ENCODE measurements around the gene RRM1.
"Not testable (repeated sequence)": the region's sequence is repeated elsewhere in the genome, so short reads cannot be mapped to it uniquely, and the experiment has no call there.

RRM1 gene

GRCh38 chr11:4140067-4140636, 45.6 kb downstream of the RRM1 start:
- DNase-seq (ENCODE audit: low spot score): no peak

DNA sequence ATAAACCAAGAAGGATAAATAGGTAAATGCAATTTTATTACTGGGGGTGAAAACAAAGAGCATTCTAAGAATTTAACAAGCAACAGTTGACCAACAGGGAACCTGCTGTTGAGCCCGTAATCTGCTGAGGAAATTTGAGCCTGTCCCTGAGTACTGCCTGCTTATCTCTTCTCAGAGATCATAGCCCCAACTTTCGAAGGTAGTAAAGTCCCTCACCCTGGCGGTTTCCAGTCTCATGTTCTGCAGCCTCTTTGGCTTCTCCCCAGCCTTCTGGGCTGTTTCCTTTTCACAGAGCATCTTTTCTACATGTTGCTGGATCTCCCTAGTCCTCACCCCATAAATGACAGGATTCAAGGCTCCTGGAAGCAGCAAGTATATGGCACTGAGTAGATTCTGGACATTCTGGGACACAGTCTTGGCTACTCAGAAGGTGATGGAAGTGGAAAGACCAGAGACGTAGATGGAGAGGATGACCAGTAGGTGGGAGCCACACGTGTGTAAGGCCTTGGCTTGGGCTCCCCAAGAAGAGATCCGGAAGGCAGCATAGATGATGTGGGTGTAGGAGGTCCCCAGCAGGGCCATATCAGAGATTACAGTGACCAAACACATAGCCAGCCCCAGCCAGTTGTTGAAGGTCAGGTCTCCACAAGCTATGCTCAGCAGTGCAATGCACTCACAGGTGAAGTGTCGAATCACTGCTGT, 51.6 kb downstream of the RRM1 start:
- DNase-seq (ENCODE audit: low spot score): no peak

GRCh38 chr11:4146772-4147098, 52.1 kb downstream of the RRM1 start:
- no peak for DNase-seq (ENCODE audit: low spot score)

DNA sequence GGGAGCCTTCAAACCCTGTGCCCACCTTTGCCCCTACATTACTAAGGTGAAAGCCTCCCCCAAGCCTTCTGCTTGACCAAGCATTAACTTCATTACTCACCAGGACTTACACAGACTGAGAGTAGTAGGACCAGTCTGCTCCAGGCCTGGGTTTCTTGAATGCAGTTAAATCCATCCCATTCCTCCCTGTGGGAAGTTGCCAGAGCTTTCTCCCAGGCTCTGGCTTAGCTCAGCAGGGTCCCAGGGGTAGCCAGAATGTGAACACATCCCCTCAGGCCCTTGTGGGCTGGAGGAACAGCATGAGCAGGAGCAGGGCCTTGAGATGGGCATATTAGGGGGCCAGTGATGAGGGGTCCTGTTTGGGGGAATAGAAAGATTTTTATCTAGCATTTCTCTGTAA, 59.9 kb downstream of the RRM1 start:
- DNase-seq (ENCODE audit: low spot score): no peak

DNA sequence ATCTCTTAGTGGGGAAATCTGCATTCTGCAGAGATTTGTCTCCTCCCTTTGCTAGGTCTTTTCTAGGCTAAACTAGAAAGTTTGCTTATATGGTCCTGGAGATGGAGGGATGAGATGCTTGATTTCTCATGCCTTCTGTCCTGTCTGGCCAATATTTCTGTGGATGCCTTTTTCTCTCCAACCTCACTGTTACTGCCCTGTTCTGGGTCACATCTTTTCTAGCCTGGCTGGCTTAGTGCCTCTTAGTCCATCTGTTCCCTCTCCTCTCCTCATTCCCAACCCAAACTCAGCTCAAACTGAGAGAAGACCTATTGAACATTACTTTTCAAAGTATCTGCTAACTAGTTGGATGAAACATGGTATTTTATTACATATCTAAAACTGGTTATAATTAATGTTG, 62.0 kb downstream of the RRM1 start:
- no peak for DNase-seq (ENCODE audit: low spot score)

- DNase-seq (ENCODE audit: low spot score): not testable (repeated sequence)
Measured at GRCh38 chr11:4158818-4159217, 64.2 kb downstream of the RRM1 start.

DNA sequence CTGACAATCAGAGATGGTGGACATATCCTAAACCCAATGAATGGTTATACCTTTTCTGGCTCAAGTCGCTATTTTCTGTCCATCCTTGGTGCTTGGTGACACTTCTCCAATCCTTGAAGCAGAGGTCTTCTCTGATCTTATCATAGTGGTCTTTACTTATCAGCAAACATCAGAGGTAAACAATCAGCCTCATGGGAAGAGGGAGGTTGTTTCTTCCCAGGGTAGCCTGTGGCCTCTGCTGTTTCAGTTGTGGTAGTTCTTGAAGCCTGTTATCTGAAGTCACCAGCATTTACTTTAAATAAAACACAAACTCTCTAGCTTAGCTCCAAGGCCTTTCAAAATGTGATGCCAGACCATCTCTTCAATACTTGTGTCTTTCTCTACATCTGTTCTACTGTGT, 66.7 kb downstream of the RRM1 start:
- no peak for DNase-seq (ENCODE audit: low spot score)

DNA sequence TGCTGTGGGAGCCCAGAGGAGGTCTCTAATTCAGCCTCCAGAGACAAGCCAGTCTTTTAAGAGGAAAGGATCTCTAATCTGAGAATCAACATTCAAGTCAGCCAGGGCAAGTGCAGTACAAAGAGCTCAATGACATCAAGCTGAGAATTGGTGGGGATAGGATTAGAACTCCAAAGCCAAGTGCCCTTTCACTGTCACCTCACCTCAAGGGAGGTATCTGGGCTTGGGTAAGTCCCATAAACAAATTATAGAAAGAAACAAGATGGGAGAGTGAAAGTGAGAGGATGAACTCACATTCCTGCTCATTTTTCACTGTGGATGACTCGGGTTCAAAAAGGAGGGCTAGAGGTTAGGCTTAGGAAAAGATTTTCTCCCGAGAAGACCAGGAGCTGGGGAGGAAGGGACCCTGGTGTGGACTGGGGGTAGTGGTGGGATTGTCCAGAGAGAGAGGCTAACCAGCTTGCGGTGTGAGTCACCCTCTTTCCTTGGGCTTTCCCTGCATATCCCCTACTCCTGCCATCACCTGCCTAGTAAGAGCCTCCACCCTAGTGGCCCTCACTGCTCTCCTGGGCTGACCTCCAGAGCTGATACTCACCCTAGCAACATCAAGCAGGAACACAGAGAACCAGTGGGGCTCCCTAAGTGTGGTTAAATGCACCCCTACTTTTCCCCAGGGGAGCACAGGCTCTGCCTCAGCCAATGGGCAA, 70.4 kb downstream of the RRM1 start:
- DNase-seq (ENCODE audit: low spot score): no peak

- no peak for DNase-seq (ENCODE audit: low spot score)
Measured at GRCh38 chr11:4167292-4167691, 72.7 kb downstream of the RRM1 start.

DNA sequence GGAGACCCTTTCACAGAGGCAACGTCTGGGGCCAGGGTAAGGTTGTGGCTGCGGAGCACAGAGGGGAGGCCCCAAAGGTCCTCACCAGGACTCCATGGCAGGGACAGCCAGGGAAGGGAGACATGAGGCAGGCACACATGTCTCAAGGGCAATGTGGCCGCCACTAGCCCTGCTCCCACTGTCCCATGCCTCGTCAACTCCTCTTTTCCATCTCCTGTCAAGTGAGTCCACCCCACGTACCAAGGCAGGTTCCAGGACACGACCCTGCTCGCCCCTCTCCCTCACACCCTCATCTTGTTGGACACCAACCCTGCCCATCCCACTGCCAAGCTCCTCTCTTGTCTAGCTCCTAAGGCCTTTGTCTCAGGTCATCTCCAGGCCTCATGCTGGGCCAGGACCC, 73.2 kb downstream of the RRM1 start:
- DNase-seq (ENCODE audit: low spot score): no peak

- not testable (repeated sequence) for DNase-seq (ENCODE audit: low spot score)
Measured at GRCh38 chr11:4175620-4176350, 81.2 kb downstream of the RRM1 start.

DNA sequence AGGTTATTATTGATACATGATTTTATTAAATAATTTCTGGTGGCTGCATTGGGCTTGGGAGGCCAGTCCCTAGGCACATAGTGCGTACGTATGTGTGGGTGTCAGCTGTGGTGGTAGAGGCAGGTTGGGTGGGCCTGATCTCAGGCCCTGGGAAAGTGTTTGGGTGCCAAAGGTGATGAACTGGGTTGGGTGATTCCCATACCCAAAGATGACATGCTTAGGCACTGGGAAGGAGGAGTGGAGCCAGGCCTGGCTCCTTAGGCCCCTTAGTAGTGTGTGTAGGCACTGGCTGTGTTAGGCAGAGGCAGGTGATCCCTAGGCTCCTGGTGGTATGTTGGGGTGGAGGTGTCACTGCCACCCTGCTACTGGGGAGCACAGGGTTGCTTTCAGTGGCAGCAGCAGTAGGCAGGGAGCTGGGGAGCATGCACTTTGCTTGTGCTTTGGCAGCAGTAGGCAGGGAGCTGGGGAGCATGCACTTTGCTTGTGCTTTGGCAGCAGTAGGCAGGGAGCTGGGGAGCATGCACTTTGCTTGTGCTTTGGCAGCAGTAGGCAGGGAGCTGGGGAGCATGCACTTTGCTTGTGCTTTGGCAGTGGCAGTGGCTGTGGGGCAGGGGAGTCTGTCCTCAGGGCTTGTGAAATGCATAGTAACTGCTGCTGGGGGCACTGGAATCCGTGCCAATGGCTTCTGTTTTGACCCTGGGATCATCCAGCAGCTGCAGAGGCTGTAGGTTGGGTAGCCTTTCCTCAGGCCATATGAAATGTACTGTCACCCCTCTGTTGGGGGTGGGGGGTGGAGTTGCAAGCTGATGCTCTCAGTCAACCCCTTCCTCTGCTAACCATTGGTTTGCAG, 84.4 kb downstream of the RRM1 start:
- no peak for DNase-seq (ENCODE audit: low spot score)

DNA sequence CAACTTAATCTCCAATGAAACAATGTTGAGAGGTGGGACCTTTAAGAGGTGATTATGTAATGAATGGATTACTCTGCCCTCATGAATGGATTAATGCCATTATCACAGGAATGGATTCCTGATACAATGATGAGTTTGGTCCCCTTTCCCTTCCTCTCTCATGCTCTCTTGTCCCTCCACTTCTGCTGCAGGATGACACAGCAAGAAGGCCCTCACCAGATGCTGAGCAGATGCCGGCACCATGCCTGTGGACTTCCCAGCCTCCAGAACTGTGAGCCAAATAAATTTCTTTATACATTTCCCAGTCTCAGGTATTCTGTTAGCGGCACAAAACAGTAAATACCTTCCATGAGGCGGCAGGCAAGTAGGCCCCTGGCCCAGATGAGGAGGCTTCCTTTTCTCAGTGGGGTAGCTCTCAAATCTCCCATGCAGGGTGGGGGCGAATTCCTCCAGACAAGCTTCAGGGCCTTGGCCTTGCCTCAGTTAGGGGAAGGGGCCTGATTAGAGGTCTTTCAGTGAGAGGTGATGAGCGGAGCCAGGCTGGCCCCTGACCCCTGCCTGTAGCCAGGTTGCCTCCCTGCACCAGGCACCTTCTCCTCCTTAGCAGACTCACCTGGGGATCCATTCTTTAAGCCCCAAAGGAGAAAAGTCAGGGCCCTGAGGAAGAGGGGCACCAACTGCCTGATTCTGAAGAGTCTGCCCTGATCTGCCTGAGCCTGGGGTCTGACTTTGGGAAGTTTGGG, 86.0 kb downstream of the RRM1 start:
- no peak for DNase-seq (ENCODE audit: low spot score)

- DNase-seq (ENCODE audit: low spot score): peak; percentile 21
Measured at GRCh38 chr11:4181782-4182721, 87.5 kb downstream of the RRM1 start.

DNA sequence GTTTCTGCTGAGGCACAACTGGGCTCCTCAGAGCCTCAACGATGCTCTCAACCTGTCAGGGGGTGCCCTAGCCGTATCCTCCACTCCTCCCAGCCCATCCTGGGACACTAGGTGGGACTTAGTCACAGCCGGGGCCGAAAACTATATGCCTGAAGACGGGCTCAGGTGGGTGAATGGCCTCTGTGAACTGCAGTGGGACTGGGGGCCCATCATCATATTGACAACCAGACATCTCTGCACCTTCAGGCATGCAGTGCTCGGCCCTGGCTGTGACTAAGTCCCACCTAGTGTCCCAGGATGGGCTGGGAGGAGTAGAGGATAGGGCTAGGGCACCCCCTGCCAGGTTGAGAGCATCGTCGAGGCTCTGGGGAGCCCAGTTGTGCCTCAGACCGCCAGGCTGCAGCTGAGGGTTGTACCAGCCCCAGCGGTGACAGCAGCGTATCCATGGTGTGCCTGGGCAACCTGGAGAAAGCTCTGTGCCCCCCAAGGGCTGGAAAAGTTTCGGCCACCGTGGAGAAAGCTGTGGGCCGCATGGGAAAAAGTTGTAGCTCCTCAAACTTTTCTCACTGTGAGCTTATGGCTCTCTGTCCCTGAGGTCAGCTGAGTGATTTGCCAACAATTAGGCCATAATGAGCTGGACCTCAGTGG, 88.9 kb downstream of the RRM1 start:
- no peak for DNase-seq (ENCODE audit: low spot score)

GRCh38 chr11:4184163-4184916, 89.7 kb downstream of the RRM1 start:
- DNase-seq (ENCODE audit: low spot score): no peak

GRCh38 chr11:4185561-4185960, 91.0 kb downstream of the RRM1 start:
- DNase-seq (ENCODE audit: low spot score): no peak

DNA sequence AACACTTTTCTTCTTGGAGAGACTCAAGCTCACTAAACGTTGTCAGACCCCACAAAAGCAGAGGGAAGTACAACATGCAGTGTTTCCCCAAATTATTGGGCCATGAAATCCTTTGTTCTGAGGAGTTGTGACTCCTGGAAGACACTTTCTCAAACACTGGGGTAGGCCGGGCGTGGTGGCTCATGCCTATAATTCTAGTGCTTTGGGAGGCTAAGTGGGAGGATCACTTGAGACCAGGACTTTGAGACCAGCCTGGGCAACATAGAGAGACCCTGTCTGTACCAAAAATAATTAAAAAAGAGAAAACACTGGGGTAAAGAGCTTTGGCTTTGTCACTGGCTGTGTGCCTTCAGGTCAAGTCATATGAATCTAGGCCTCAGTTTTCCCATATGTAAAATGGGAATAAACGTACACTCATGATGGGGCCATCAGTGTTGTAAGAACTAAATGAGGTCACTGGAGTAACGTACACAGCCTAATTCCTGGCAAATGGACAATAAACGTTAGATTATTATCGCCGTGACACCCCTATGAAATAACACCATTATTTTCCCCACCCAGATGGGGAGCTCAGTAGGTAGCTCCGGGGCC, 92.0 kb downstream of the RRM1 start:
- no peak for DNase-seq (ENCODE audit: low spot score)

All from hematopoietic multipotent progenitor cell treated with erythropoietin and hydrocortisone succinate and interleukin-3 and kit ligand, for 17 days (in vitro differentiated cells).